IPS DF 19.7 (cell line): ENCODE data around the gene PMM1.
A peak's percentile ranks its signal among the peaks of the same experiment; 100 is the strongest.
"Not testable (repeated sequence)": the region's sequence is repeated elsewhere in the genome, so short reads cannot be mapped to it uniquely, and the experiment has no call there.

Experiments
- DNase-seq: peaks from one replicate; pipeline ENCODE4 v3.0.0-alpha.2; 2013; ENCODE audit warnings: low read depth, low spot score

PMM1 gene

GRCh38 chr22:41589391-41590241, at the start of gene PMM1:
Gene PMM1 (minus strand): TSS chr22:41589840. CDS start chr22:41589805, 35 bp downstream.
- DNase-seq = peak; percentile 95

DNA sequence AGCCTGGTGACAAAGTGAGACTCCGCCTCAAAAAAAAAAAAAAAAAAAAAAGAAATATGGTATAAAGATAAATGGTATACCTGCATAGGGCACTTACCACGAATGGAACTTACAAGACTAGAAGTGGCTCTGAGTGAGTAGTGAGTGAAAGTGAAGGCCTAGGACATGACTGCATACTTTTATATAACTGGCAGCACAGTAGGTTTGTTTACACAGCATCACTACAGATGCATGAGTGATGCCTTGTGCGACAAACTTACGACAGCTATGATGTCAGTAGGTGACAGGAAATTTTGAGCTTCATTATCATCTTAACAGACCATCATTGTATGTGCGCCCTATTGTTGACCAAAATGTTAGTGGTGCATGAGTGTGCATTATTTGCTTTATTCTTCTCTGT, 49.1 kb upstream of the PMM1 start:
- no peak for DNase-seq

DNA sequence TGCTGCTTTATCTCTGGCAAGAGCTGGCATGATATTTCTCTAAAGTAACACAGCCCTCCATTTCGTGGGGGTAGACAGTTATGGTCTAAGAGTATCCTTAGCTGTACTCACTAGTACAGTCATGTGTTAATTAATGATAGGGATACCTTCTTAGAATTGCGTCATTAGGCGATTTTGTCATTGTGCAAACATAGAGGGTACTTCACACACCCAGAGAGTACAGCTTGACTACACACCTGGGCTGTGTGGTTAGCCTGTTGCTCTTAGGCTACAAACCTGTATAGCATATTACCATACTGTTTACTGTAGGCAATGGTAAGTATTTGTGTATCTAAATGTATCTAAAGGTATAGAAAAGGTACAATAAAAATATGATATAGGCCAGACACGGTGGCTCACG, 48.5 kb upstream of the PMM1 start:
- DNase-seq = no peak

GRCh38 chr22:41637623-41638022, 48.0 kb upstream of the PMM1 start:
- not testable (repeated sequence) for DNase-seq

DNA sequence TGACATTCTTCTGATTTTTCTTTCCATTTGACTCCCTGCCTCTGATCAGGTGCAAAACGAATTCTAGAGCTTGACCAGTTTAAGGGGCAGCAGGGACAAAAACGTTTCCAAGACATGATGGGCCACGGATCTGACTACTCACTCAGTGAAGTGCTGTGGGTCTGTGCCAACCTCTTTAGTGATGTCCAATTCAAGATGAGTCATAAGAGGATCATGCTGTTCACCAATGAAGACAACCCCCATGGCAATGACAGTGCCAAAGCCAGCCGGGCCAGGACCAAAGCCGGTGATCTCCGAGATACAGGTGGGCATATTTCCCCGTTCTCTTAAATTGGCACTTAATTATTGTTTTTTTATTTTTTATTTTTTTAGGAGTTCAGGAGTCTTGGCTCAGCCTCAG, 46.8 kb upstream of the PMM1 start:
- no peak for DNase-seq

DNA sequence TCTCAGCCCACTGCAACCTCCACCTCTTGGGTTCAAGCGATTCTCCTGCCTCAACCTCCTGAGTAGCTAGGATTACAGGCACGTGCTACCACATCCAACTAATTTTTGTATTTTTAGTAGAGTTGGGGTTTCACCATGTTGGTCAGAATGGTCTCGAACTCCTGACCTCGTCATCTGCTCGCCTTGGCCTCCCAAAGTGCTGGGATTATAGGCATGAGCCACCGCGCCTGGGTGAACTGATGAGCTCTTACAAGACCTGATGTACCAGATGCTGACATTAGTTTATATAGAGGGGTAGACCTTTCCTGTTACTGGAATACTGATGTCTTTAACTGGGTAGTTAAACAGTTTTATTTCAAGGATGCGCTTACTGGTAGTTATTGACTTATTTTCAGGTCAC, 45.0 kb upstream of the PMM1 start:
- not testable (repeated sequence) for DNase-seq

GRCh38 chr22:41631615-41632014, 42.0 kb upstream of the PMM1 start:
- not testable (repeated sequence) for DNase-seq

- not testable (repeated sequence) for DNase-seq
Measured at GRCh38 chr22:41631115-41631514, 41.5 kb upstream of the PMM1 start.

- no peak for DNase-seq
Measured at GRCh38 chr22:41625577-41625976, 35.9 kb upstream of the PMM1 start.

DNA sequence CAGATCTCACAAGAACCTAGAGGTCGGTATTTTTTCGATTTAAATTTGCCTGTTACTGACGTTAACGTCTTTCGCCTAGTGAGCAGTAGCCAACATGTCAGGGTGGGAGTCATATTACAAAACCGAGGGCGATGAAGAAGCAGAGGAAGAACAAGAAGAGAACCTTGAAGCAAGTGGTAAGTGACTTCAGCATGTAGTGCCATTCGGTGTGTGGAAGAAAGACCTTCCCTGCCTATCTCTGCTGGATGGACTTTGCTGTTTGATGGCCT, 32.2 kb upstream of the PMM1 start:
- DNase-seq = no peak

DNA sequence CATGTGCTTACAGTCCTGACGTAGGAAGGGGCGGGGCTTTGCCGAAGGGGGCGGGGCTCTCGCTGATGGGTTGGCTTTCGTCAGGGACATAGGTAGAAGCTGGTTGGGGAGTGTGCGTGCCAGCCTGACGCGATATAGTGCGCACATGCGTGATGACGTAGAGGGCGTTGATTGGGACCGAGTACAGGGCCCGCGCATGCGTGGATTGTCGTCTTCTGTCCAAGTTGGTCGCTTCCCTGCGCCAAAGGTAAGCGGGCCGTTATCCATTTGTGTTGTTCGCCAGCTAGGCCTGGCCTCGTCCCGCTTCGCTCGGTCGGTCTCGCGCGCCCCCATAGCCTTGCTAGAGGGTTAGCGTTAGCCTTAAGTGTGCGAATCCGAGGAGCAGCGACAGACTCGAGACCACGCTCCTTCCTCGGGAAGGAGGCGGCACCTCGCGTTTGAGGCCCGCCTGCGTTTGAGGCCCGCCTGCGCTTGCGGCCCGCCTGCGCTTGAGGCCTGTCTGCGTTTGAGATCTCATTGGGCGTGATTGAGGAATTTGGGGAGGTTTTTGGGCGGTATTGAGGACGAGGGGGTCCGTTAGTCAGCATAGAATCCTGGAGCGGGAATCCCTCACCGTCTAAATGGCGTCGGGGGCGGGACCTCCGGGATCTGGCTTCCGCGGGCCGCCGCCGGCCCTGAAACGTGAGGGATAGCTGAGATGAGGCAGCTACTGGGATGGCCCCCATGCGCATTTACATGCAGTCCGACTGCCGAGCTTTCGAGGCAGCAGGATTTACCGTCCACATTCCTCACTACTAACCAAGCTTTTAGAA, 31.7 kb upstream of the PMM1 start, which contains the start of gene XRCC6:
Gene XRCC6, plus strand, starts transcription at position 197 of the 812 bp plus-strand sequence. CDS start 710 bp downstream, outside the sequence.
- DNase-seq = peak; percentile 97

DNA sequence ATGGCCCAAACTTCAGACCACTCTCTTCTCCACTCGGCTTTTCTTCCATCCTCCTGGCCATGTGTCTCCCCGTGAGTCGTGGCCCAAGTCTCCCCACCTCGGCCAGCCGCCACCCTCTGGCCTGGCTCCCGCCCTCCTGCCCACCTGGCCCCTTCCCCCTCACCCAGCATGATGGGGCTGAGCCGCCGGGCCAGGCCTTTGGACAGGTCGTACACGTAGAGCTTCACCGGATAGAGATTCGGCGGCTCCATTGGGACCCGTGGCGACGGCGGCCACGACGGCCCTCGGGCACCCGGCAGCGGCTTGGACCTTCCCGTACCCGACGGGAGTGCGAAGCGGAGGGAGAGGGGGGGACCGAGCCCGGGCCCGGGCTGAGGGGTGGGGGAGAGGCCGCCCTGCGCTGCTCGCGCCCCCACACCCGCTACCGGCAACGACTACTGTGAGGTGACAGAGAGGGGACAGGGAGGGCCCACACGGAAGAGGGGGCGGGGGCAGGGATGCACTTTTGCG, 31.0 kb upstream of the PMM1 start, which contains the start of gene DESI1:
Gene DESI1, minus strand, starts transcription at position 455 of the 510 bp plus-strand sequence. Its CDS starts 204 bp downstream, at position 251.
- DNase-seq = no peak

DNA sequence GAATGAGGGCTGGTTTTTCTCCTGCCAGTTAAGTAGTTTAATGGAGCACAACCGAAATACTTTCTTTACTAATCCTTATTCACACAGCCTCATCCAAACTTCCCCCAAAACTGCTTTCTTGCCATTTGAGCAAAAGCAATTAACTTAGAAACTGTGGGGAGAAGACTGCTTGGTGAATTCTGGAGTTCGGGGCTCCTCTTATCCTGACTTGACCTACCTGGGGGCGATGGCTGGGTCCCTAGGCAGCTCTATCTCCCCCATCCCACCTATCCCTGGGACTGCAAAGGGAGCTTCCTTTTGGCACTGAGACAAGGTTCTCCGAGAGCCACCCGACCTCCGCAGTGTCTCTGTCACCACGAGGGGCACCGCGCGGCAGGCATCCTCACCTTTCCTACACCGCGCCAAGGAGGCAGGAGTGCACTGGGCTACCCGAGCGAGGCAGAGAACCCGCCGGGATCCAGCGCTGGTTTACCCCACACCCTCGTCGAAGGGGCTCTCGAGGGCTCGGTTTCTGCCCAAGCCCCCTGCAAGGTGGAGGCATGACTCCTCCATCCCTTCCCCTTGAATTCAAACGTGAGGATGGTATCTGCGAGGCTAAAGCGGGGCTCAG, 30.4 kb upstream of the PMM1 start:
- no peak for DNase-seq

DNA sequence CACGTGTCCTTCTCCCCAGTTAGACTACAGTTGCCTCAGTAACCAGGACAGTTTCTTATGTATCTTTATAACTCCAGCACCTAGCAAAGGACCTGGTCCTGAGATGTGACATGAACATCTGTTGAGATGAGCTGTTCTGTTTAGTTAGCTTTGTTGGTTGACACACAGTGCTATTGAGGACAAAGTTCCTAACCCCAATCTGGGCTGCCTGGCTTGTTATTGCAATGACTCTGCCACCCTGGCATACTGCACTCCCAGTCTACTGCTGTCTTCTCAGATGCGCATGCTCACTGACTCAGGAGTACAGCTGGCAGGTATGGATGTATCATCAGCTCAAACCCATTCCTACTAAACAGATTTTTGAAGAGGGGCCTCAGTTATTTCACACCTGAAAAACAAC, 23.8 kb upstream of the PMM1 start:
- no peak for DNase-seq

GRCh38 chr22:41612603-41613306, 23.1 kb upstream of the PMM1 start:
- no peak for DNase-seq

DNA sequence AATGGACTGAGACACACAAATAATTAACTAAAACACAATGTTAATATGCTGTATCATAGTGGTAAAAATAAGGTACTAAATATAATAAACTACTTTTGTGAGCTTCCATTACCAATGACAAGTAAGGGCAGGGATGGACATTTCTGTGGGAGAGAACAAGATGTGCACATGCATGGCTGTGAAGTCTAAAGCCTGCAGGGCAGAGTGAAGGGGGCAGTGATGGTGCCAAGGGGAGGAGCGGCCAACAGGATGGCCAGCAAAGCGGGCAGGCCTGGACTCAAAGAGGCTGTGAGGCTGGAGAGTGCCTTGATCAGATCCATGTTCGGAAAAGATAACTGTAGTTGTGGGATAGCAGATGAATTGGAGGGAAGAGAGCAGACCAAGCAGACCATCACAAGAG, 18.7 kb upstream of the PMM1 start:
- no peak for DNase-seq

GRCh38 chr22:41603873-41604332, 14.3 kb upstream of the PMM1 start:
- no peak for DNase-seq

DNA sequence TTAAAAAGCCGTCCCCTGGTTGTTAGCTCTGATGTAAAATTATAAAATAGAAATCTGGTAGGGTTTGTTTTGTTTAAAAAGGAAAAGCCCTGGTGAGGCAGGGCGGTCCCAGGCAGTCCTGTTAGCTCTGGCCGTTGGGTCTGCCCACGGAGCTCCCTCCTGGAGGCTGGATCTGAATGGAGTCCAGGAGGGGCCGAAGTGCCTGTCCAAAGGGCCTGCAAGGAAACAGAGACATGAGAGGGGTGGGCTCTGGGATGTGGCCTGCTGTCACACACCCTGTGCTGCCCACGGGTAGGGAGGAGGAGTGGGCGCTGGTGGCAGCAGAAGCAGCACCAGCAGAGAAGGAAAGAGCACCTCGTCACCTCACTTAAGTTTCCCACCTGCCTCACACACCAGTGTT, 11.3 kb upstream of the PMM1 start:
- no peak for DNase-seq

GRCh38 chr22:41598891-41599635, 9.4 kb upstream of the PMM1 start:
- no peak for DNase-seq

DNA sequence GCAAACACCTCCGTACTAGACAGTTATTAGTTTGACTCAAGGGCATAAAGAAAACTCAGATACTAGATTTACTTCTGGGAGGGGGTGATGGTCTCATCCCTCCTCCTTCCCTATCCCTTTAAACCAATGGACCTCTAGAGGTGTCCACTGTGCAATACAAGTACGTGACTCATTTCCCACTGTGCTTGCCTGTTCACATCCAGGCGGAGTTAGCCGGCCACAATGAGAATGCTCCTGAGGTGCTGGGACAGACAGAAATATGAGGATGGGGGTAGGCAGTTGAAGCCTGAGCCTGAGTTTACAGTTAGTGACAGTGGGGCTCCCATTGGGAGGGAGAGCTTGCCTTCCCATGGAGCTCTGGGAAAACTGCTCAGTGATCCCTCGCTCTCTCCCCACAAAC, 8.4 kb upstream of the PMM1 start:
- DNase-seq = no peak

DNA sequence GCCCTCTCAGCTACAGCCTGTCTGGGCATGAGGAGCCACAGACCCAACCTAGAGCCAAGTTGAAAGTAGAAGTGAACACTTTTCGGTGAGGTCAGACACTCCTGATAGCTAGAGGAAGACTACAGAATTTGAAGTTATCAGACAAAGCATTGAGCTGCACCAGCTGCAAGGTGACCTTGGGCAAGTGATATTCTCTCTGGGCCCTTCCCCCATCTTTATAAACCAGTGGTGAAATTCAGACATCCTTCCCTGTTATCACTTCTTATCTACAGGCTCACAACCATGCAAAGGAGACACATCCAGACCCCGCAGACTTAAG, 8.0 kb upstream of the PMM1 start:
- DNase-seq = no peak
